Sigmoid colon (tissue), 7 donors: Measurements from ENCODE around the gene ORM1. TPM values are rescaled to one million over a fixed set of nuclear protein-coding genes. Genes with fewer than 3 reads are reported as not detected.
"Not testable (repeated sequence)": the region's sequence is repeated elsewhere in the genome, so short reads cannot be mapped to it uniquely, and the experiment has no call there.

Experiments used
- DNase-seq: peaks from one replicate; pipeline ENCODE4 v3.0.0-alpha.2; 2019
- H3K27ac ChIP-seq, 4 donors: fragments of 200-600 bp; sonication (generic); one replicate each; pipeline ENCODE4 v1.5.1; 2016 to 2019; ENCODE audit warnings: mild to moderate bottlenecking in 1 of 4
- H3K27me3 ChIP-seq, 3 donors: fragments of 200-600 bp; sonication (generic); one replicate each; pipeline ENCODE4 v1.5.1; 2019; ENCODE audit warnings: mild to moderate bottlenecking in 1 of 3
- H3K36me3 ChIP-seq, 4 donors: fragments of 200-600 bp; sonication (generic); one replicate each; pipeline ENCODE4 v1.5.1; 2016 to 2019
- H3K4me1 ChIP-seq, 4 donors: fragments of 200-600 bp; sonication (generic); one replicate each; pipeline ENCODE4 v1.5.1; 2017 to 2019
- H3K4me3 ChIP-seq, 4 donors: fragments of 200-600 bp; sonication (generic); one replicate each; pipeline ENCODE4 v1.5.1; 2017 to 2019; ENCODE audit warnings: mild to moderate bottlenecking in 2 of 4, moderate library complexity in 1 of 4
- H3K9me3 ChIP-seq, 4 donors: fragments of 200-600 bp in 3 of 4; sonication (generic) in 3 of 4; one replicate each; pipeline versions ENCODE4 v1.5.1 to v1.6.1; 2013 to 2019
- CTCF ChIP-seq, 4 experiments: fragments of 450-650 bp in 3 of 4; fragments of 200-600 bp in 1 of 4; IDR thresholded peaks; one replicate each; pipeline ENCODE4 v1.5.1; 2016 to 2019; ENCODE audit warnings: antibody characterized with exemption in 4 of 4, mild to moderate bottlenecking in 3 of 4, moderate library complexity in 2 of 4
- EP300 ChIP-seq, 4 donors: sonication (generic); formaldehyde crosslinking; IDR thresholded peaks; one replicate each; pipeline ENCODE4 v1.6.1; 2017; ENCODE audit warnings: antibody characterized with exemption in 4 of 4
- POLR2A ChIP-seq, 2 donors: fragments of 450-650 bp; IDR thresholded peaks; one replicate each; pipeline ENCODE4 v1.6.1; 2016; ENCODE audit warnings: antibody characterized with exemption in 2 of 2, mild to moderate bottlenecking in 2 of 2, moderate library complexity in 2 of 2
- POLR2AphosphoS5 ChIP-seq, 4 donors: sonication (generic); formaldehyde crosslinking; IDR thresholded peaks; one replicate each; pipeline ENCODE4 v1.6.1; 2017; ENCODE audit warnings: antibody characterized with exemption in 4 of 4
- WGBS, 2 donors: extraction: QIAGEN DNeasy Blood & Tissue Kit; methylation state at CpG; one replicate each; pipeline ENCODE4 v1.1.7; 2013; 5-methylcytosine and 5-hydroxymethylcytosine counted together
- intact Hi-C: fragments of 100-400 bp; cut with DNase I; formaldehyde crosslinking; loops from one replicate; pipeline ENCODE4 v1.15.1; 2023
- polyA plus RNA-seq, 3 donors: library from polyadenylated mRNA; stranded (reverse); fragments of 200-250 nt; gene quantifications; one replicate each; pipeline ENCODE4 v1.2.3, GENCODE V29; 2013
- total RNA-seq, 4 donors: library from RNA; depleted of rRNA; stranded (reverse); fragments of >200 nt; gene quantifications; one replicate each; pipeline ENCODE4 v1.1.0, GENCODE V29; 2016
- donor health status: healthy with polysubstance abuse.
- donor health status: Bipolar disorder and iron deficiency.
- donor health status: healthy.

Gene ORM1
- total and polyA plus RNA-seq, 7 donors: 1.1 to 1.8 TPM; not detected in 5

GRCh38 chr9:114329625-114330022, 6.7 kb downstream of the ORM1 start, which contains the start of gene ORM2:
TSS of gene ORM2 (plus strand) at chr9:114329869. CDS start at chr9:114329905, 36 bp downstream.
- H3K4me1 ChIP-seq, H3K27me3 ChIP-seq: not testable (repeated sequence)

GRCh38 chr9:114330636-114331035, 7.7 kb downstream of the ORM1 start:
- Histone ChIP-seq H3K4me1 (no peaks in the 10 kb centered on the region), H3K27me3 (no peaks in the 10 kb centered on the region), H3K36me3 (peaks cover 0 to 3% (median 0%) of the 10 kb centered on the region in 4 donors), H3K4me3 (no peak overlapping the region), H3K27ac (no peak overlapping the region), H3K9me3 (no peaks in the 10 kb centered on the region)
- no peak for DNase-seq
- 69 to 81% methylated on average over 10 of the region's 10 CpGs for WGBS, 2 donors
- no peak for TF ChIP-seq POLR2A (IDR thresholded peaks at IDR 0.05)
- TF ChIP-seq EP300 (IDR thresholded peaks at IDR 0.05): no peak
- no peak for TF ChIP-seq POLR2AphosphoS5 (IDR thresholded peaks at IDR 0.05)
- no peak for TF ChIP-seq CTCF (IDR thresholded peaks at IDR 0.05)
- intact Hi-C loops: no loop called here

More at GRCh38 chr9:114329625-114330022, 6.7 kb downstream of the ORM1 start, which contains the start of gene ORM2:
- DNase-seq, H3K9me3 ChIP-seq, H3K4me3 ChIP-seq, H3K27ac ChIP-seq, H3K36me3 ChIP-seq, intact Hi-C loops: not testable (repeated sequence)
- 63 to 93% methylated on average over 2 of the region's 10 CpGs for WGBS, 2 donors

- H3K9me3 ChIP-seq, H3K4me1 ChIP-seq, intact Hi-C loops, H3K27me3 ChIP-seq, H3K27ac ChIP-seq, H3K36me3 ChIP-seq, H3K4me3 ChIP-seq, DNase-seq: not testable (repeated sequence)
- 60 to 73% methylated on average over 15 of the region's 19 CpGs for WGBS, 2 donors
These were observed 8.6 kb downstream of the ORM1 start for GRCh38 chr9:114331229-114332195.

GRCh38 chr9:114332474-114333040, 9.7 kb downstream of the ORM1 start:
- DNase-seq, H3K4me1 ChIP-seq, H3K4me3 ChIP-seq, intact Hi-C loops, H3K9me3 ChIP-seq, H3K27me3 ChIP-seq, H3K27ac ChIP-seq: not testable (repeated sequence)
- peaks cover 6 to 18% (median 10%) of the 10 kb centered on the region in 4 donors for H3K36me3 ChIP-seq
- 76 to 78% methylated on average over 4 of the region's 4 CpGs for WGBS, 2 donors

GRCh38 chr9:114333718-114334117, 10.8 kb downstream of the ORM1 start:
- H3K27me3 ChIP-seq, H3K4me3 ChIP-seq, H3K9me3 ChIP-seq, DNase-seq, intact Hi-C loops, H3K27ac ChIP-seq, H3K4me1 ChIP-seq: not testable (repeated sequence)
- 75 to 97% methylated on average over 3 of the region's 4 CpGs for WGBS, 2 donors
- H3K36me3 ChIP-seq: peaks cover 9 to 30% (median 16%) of the 10 kb centered on the region in 4 donors

- Histone ChIP-seq H3K36me3 (peaks cover 9 to 35% (median 17%) of the 10 kb centered on the region in 4 donors), H3K27ac (no peak overlapping the region), H3K4me1 (no peaks in the 10 kb centered on the region), H3K27me3 (no peaks in the 10 kb centered on the region), H3K4me3 (no peak overlapping the region), H3K9me3 (no peaks in the 10 kb centered on the region)
- DNase-seq: no peak
- 91 to 94% methylated on average over 8 to 9 of the region's 9 CpGs for WGBS, 2 donors
- peak in 1 of 4 donors; percentile 5 for TF ChIP-seq POLR2AphosphoS5 (IDR thresholded peaks at IDR 0.05)
- no peak for TF ChIP-seq EP300 (IDR thresholded peaks at IDR 0.05)
- intact Hi-C loops: no loop called here
These were observed 11.6 kb downstream of the ORM1 start for GRCh38 chr9:114334490-114334889.

- TF ChIP-seq CTCF (IDR thresholded peaks at IDR 0.05): no peak
- no peaks in the 10 kb centered on the region for H3K4me1 ChIP-seq
- no peak for DNase-seq
- WGBS, 2 donors: 74% methylated on average over 2 of the region's 2 CpGs
- peaks cover 9 to 48% (median 21%) of the 10 kb centered on the region in 4 donors for H3K36me3 ChIP-seq
- H3K27me3 ChIP-seq: no peaks in the 10 kb centered on the region
- H3K4me3 ChIP-seq: no peak overlapping the region
- no peak overlapping the region for H3K27ac ChIP-seq
- intact Hi-C loops: no loop called here
- H3K9me3 ChIP-seq: no peaks in the 10 kb centered on the region
These were observed 12.8 kb downstream of the ORM1 start for GRCh38 chr9:114335745-114336144.
